ENCODE data around the gene FAM3D.

DNA sequence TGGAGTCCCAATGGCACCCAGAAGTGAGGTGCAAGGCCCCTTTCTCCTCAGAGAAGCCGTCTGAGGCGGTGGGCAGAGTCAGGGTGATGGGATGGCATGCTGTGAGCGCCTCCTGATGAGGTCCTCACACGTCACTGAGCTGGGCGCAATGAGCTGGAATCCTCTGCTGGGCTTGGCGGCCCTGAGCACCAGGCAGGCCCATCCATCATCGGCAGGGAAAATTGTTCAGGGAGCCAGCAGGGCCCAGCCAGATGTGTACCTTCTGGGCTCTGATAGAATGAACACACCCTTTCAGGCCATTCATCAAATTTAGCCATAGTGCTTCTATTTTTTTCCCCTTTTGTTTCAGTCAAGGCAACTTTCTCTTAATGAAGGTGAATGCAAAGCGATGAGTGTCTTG is 43.7 kb downstream of the FAM3D start:
- TF ChIP-seq, protein P1, sequence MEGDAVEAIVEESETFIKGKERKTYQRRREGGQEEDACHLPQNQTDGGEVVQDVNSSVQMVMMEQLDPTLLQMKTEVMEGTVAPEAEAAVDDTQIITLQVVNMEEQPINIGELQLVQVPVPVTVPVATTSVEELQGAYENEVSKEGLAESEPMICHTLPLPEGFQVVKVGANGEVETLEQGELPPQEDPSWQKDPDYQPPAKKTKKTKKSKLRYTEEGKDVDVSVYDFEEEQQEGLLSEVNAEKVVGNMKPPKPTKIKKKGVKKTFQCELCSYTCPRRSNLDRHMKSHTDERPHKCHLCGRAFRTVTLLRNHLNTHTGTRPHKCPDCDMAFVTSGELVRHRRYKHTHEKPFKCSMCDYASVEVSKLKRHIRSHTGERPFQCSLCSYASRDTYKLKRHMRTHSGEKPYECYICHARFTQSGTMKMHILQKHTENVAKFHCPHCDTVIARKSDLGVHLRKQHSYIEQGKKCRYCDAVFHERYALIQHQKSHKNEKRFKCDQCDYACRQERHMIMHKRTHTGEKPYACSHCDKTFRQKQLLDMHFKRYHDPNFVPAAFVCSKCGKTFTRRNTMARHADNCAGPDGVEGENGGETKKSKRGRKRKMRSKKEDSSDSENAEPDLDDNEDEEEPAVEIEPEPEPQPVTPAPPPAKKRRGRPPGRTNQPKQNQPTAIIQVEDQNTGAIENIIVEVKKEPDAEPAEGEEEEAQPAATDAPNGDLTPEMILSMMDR (IDR thresholded peaks at IDR 0.05), result no peak
- TF ChIP-seq POLR2A (IDR thresholded peaks at IDR 0.05), result no peak
